Measurements from ENCODE around the gene FAM234A.

Gene FAM234A

GRCh38 chr16:279531-279930 lies 44.9 kb downstream of the FAM234A start:
- Histone ChIP-seq H3K9ac (ENCODE audit: low read depth in 1 of 2, low read length in 2 of 2) (no peak overlapping the region), H3K36me3 (ENCODE audit: control insufficient read depth in 1 of 2, insufficient read depth in 2 of 2, low read length in 2 of 2) (no peaks in the 10 kb centered on the region), H3K4me3 (ENCODE audit: low read depth in 1 of 2, low read length in 2 of 2) (no peak overlapping the region), H3K9me3 (ENCODE audit: control insufficient read depth in 1 of 2, low read length in 2 of 2) (no peaks in the 10 kb centered on the region), H3K27ac (ENCODE audit: low read depth, low read length) (no peak overlapping the region), H3K4me1 (ENCODE audit: control insufficient read depth in 1 of 2, insufficient read depth in 2 of 2, low read length in 2 of 2) (peaks cover under 1 to 15% of the 10 kb centered on the region in 2 donors), H3K27me3 (ENCODE audit: control insufficient read depth in 1 of 2, insufficient read depth in 2 of 2, low read length in 2 of 2) (peaks cover 5 to 9% of the 10 kb centered on the region in 2 donors)

GRCh38 chr16:280005-280460 lies 45.4 kb downstream of the FAM234A start:
- Histone ChIP-seq H3K4me1 (ENCODE audit: control insufficient read depth in 1 of 2, insufficient read depth in 2 of 2, low read length in 2 of 2) (peaks cover 0 to 10% of the 10 kb centered on the region in 2 donors), H3K36me3 (ENCODE audit: control insufficient read depth in 1 of 2, insufficient read depth in 2 of 2, low read length in 2 of 2) (no peaks in the 10 kb centered on the region), H3K9me3 (ENCODE audit: control insufficient read depth in 1 of 2, low read length in 2 of 2) (no peaks in the 10 kb centered on the region), H3K27ac (ENCODE audit: low read depth, low read length) (no peak overlapping the region), H3K27me3 (ENCODE audit: control insufficient read depth in 1 of 2, insufficient read depth in 2 of 2, low read length in 2 of 2) (peaks cover 5 to 9% of the 10 kb centered on the region in 2 donors), H3K4me3 (ENCODE audit: low read depth in 1 of 2, low read length in 2 of 2) (no peak overlapping the region), H3K9ac (ENCODE audit: low read depth in 1 of 2, low read length in 2 of 2) (no peak overlapping the region)

GRCh38 chr16:280552-280951 lies 45.9 kb downstream of the FAM234A start, which contains the start of gene ARHGDIG:
TSS of gene ARHGDIG (plus strand) at chr16:280591. CDS start at chr16:280681, 90 bp downstream.
- Histone ChIP-seq H3K4me3 (ENCODE audit: low read depth in 1 of 2, low read length in 2 of 2) (peak within 1 kb of the TSS in 1 of 2 donors; percentile 8), H3K27ac (ENCODE audit: low read depth, low read length) (no peak within 1 kb of the TSS), H3K9ac (ENCODE audit: low read depth in 1 of 2, low read length in 2 of 2) (no peak within 1 kb of the TSS), H3K9me3 (ENCODE audit: control insufficient read depth in 1 of 2, low read length in 2 of 2) (no peaks in the 10 kb centered on the region), H3K4me1 (ENCODE audit: control insufficient read depth in 1 of 2, insufficient read depth in 2 of 2, low read length in 2 of 2) (peaks cover 0 to 7% of the 10 kb centered on the region in 2 donors), H3K27me3 (ENCODE audit: control insufficient read depth in 1 of 2, insufficient read depth in 2 of 2, low read length in 2 of 2) (peaks cover 5 to 9% of the 10 kb centered on the region in 2 donors), H3K36me3 (ENCODE audit: control insufficient read depth in 1 of 2, insufficient read depth in 2 of 2, low read length in 2 of 2) (no peaks in the 10 kb centered on the region)

- peaks cover 5 to 9% of the 10 kb centered on the region in 2 donors for H3K27me3 ChIP-seq (ENCODE audit: control insufficient read depth in 1 of 2, insufficient read depth in 2 of 2, low read length in 2 of 2)
- peaks cover 0 to 7% of the 10 kb centered on the region in 2 donors for H3K4me1 ChIP-seq (ENCODE audit: control insufficient read depth in 1 of 2, insufficient read depth in 2 of 2, low read length in 2 of 2)
- H3K27ac ChIP-seq (ENCODE audit: low read depth, low read length) = no peak overlapping the region
- H3K36me3 ChIP-seq (ENCODE audit: control insufficient read depth in 1 of 2, insufficient read depth in 2 of 2, low read length in 2 of 2) = no peaks in the 10 kb centered on the region
- peak overlapping the region in 1 of 2 donors; percentile 8 for H3K4me3 ChIP-seq (ENCODE audit: low read depth in 1 of 2, low read length in 2 of 2)
- H3K9ac ChIP-seq (ENCODE audit: low read depth in 1 of 2, low read length in 2 of 2) = no peak overlapping the region
- H3K9me3 ChIP-seq (ENCODE audit: control insufficient read depth in 1 of 2, low read length in 2 of 2) = no peaks in the 10 kb centered on the region
Measured at GRCh38 chr16:280991-281659, 46.5 kb downstream of the FAM234A start.

GRCh38 chr16:281660-282255 lies 47.1 kb downstream of the FAM234A start:
- Histone ChIP-seq H3K4me1 (ENCODE audit: control insufficient read depth in 1 of 2, insufficient read depth in 2 of 2, low read length in 2 of 2) (peaks cover 0 to 3% of the 10 kb centered on the region in 2 donors), H3K9ac (ENCODE audit: low read depth in 1 of 2, low read length in 2 of 2) (no peak overlapping the region), H3K4me3 (ENCODE audit: low read depth in 1 of 2, low read length in 2 of 2) (no peak overlapping the region), H3K36me3 (ENCODE audit: control insufficient read depth in 1 of 2, insufficient read depth in 2 of 2, low read length in 2 of 2) (peaks cover 0 to 2% of the 10 kb centered on the region in 2 donors), H3K27me3 (ENCODE audit: control insufficient read depth in 1 of 2, insufficient read depth in 2 of 2, low read length in 2 of 2) (peaks cover 5 to 9% of the 10 kb centered on the region in 2 donors), H3K9me3 (ENCODE audit: control insufficient read depth in 1 of 2, low read length in 2 of 2) (no peaks in the 10 kb centered on the region), H3K27ac (ENCODE audit: low read depth, low read length) (no peak overlapping the region)

- H3K9ac ChIP-seq (ENCODE audit: low read depth in 1 of 2, low read length in 2 of 2) = no peak overlapping the region
- H3K27me3 ChIP-seq (ENCODE audit: control insufficient read depth in 1 of 2, insufficient read depth in 2 of 2, low read length in 2 of 2) = peaks cover 5 to 9% of the 10 kb centered on the region in 2 donors
- H3K4me3 ChIP-seq (ENCODE audit: low read depth in 1 of 2, low read length in 2 of 2) = no peak overlapping the region
- no peaks in the 10 kb centered on the region for H3K9me3 ChIP-seq (ENCODE audit: control insufficient read depth in 1 of 2, low read length in 2 of 2)
- peaks cover 0 to 3% of the 10 kb centered on the region in 2 donors for H3K4me1 ChIP-seq (ENCODE audit: control insufficient read depth in 1 of 2, insufficient read depth in 2 of 2, low read length in 2 of 2)
- no peak overlapping the region for H3K27ac ChIP-seq (ENCODE audit: low read depth, low read length)
- peaks cover 0 to 2% of the 10 kb centered on the region in 2 donors for H3K36me3 ChIP-seq (ENCODE audit: control insufficient read depth in 1 of 2, insufficient read depth in 2 of 2, low read length in 2 of 2)
Measured at GRCh38 chr16:282491-282890, 47.9 kb downstream of the FAM234A start.

GRCh38 chr16:283033-283805 lies 48.6 kb downstream of the FAM234A start, which contains the start of gene PDIA2:
TSS of gene PDIA2 (plus strand) at chr16:283164. CDS start at chr16:283170, 6 bp downstream.
- Histone ChIP-seq H3K4me1 (ENCODE audit: control insufficient read depth in 1 of 2, insufficient read depth in 2 of 2, low read length in 2 of 2) (peaks cover 0 to 3% of the 10 kb centered on the region in 2 donors), H3K9me3 (ENCODE audit: control insufficient read depth in 1 of 2, low read length in 2 of 2) (no peaks in the 10 kb centered on the region), H3K4me3 (ENCODE audit: low read depth in 1 of 2, low read length in 2 of 2) (no peak within 1 kb of the TSS), H3K27me3 (ENCODE audit: control insufficient read depth in 1 of 2, insufficient read depth in 2 of 2, low read length in 2 of 2) (peaks cover 5 to 9% of the 10 kb centered on the region in 2 donors), H3K27ac (ENCODE audit: low read depth, low read length) (no peak within 1 kb of the TSS), H3K9ac (ENCODE audit: low read depth in 1 of 2, low read length in 2 of 2) (no peak within 1 kb of the TSS), H3K36me3 (ENCODE audit: control insufficient read depth in 1 of 2, insufficient read depth in 2 of 2, low read length in 2 of 2) (peaks cover 0 to 8% of the 10 kb centered on the region in 2 donors)

- H3K4me3 ChIP-seq (ENCODE audit: low read depth in 1 of 2, low read length in 2 of 2) = no peak overlapping the region
- H3K9me3 ChIP-seq (ENCODE audit: control insufficient read depth in 1 of 2, low read length in 2 of 2) = no peaks in the 10 kb centered on the region
- peaks cover 0 to 14% of the 10 kb centered on the region in 2 donors for H3K36me3 ChIP-seq (ENCODE audit: control insufficient read depth in 1 of 2, insufficient read depth in 2 of 2, low read length in 2 of 2)
- no peak overlapping the region for H3K9ac ChIP-seq (ENCODE audit: low read depth in 1 of 2, low read length in 2 of 2)
- peaks cover 5 to 6% of the 10 kb centered on the region in 2 donors for H3K27me3 ChIP-seq (ENCODE audit: control insufficient read depth in 1 of 2, insufficient read depth in 2 of 2, low read length in 2 of 2)
- H3K27ac ChIP-seq (ENCODE audit: low read depth, low read length) = no peak overlapping the region
- peaks cover 0 to 3% of the 10 kb centered on the region in 2 donors for H3K4me1 ChIP-seq (ENCODE audit: control insufficient read depth in 1 of 2, insufficient read depth in 2 of 2, low read length in 2 of 2)
Measured at GRCh38 chr16:284204-285120, 49.8 kb downstream of the FAM234A start.
